GM18517 (cell line): ENCODE measurements around the gene HOOK2.

Experiments used
- ATAC-seq: cut with Tn5 transposase; IDR thresholded peaks from one replicate; pipeline ENCODE4 v1.9.1; 2021; ENCODE audit warnings: mild to moderate bottlenecking, moderate library complexity; ENCODE audit not compliant: unreplicated experiment

HOOK2 gene

GRCh38 chr19:12793290-12794195 lies 18.2 kb upstream of the HOOK2 start:
- ATAC-seq: peak; percentile 31

GRCh38 chr19:12792853-12793289 lies 17.5 kb upstream of the HOOK2 start:
- ATAC-seq: no peak

- ATAC-seq: no peak
These were observed 16.9 kb upstream of the HOOK2 start for GRCh38 chr19:12792051-12792852.

- ATAC-seq: peak; percentile 25
These were observed 16.1 kb upstream of the HOOK2 start, which contains the start of gene JUNB for GRCh38 chr19:12791345-12792050. JUNB (plus strand) TSS chr19:12791486; CDS start chr19:12791772, 286 bp downstream.

- no peak for ATAC-seq
These were observed 15.4 kb upstream of the HOOK2 start for GRCh38 chr19:12790628-12791344.

GRCh38 chr19:12789904-12790619 lies 14.7 kb upstream of the HOOK2 start:
- peak; percentile 39 for ATAC-seq

GRCh38 chr19:12789098-12789903 lies 13.9 kb upstream of the HOOK2 start:
- ATAC-seq: no peak

- no peak for ATAC-seq
These were observed 13.3 kb upstream of the HOOK2 start for GRCh38 chr19:12788682-12789097.

- no peak for ATAC-seq
These were observed 12.8 kb upstream of the HOOK2 start for GRCh38 chr19:12788042-12788681.

GRCh38 chr19:12787458-12787857 lies 12.1 kb upstream of the HOOK2 start:
- no peak for ATAC-seq

GRCh38 chr19:12786952-12787351 lies 11.6 kb upstream of the HOOK2 start:
- ATAC-seq: no peak

- no peak for ATAC-seq
These were observed 11.0 kb upstream of the HOOK2 start for GRCh38 chr19:12786141-12786870.

GRCh38 chr19:12785431-12786031 lies 10.2 kb upstream of the HOOK2 start:
- ATAC-seq: no peak

- ATAC-seq: no peak
These were observed 9.6 kb upstream of the HOOK2 start for GRCh38 chr19:12784871-12785430.

- ATAC-seq: no peak
These were observed 9.1 kb upstream of the HOOK2 start for GRCh38 chr19:12784394-12784870.

GRCh38 chr19:12783849-12784393 lies 8.6 kb upstream of the HOOK2 start:
- ATAC-seq: no peak
